Ramos (cell line): ENCODE results near the gene POLR2J.

ENCODE experiments used
- in situ Hi-C: fragments of 300-500 bp; cut with MboI; formaldehyde crosslinking; loops from one replicate; pipeline ENCODE4 v1.14.3; 2022; ENCODE audit warnings: low sequenced_read_pairs; ENCODE audit not compliant: unreplicated experiment

POLR2J gene

DNA sequence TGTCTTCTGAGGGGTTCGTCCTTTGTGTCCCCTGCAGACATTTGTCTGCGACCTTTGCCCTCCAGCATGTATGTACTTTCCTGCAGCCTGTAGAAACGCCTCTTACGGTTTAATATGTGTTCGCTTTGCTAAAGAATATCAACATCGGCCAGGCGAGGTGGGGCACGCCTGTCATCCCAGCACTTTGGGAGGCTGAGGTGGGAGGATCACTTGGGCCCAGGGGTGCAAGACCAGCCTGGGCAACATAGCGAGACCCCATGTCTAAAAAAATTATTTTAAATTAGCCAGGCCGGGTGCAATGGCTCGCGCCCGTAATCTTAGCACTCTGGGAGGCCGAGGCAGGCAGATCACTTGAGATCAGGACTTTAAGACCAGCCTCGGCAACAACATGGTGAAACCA is 29.6 kb downstream of the POLR2J start:
- in situ Hi-C loops = loop anchor here (5.0 to 10.0 kb wide), 2 partner anchors 42 to 584 kb away; no protein-coding TSS in a partner anchor

DNA sequence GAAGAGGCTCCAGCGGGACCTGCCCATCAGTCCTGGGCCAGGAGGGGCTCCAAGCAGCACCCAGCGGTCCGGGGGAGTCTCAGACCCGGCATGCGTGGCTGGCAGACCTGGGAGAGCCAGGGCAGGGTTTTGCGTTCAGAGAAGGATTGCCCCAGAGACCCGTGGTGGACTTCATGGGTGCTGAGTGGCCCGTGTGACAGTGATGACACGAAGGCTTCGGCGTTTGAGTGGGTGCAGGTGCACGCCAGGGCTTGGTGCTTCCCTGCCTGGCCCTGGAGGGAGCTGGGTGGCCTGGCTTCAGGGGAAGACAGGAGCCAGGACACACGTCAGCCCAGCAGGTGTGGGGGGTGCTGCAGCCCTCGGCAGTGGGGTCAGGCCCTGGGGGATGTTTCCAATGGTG is 31.4 kb downstream of the POLR2J start:
- in situ Hi-C loops = loop anchor here (5.0 to 10.0 kb wide), 2 partner anchors 40 to 583 kb away; no protein-coding TSS in a partner anchor

DNA sequence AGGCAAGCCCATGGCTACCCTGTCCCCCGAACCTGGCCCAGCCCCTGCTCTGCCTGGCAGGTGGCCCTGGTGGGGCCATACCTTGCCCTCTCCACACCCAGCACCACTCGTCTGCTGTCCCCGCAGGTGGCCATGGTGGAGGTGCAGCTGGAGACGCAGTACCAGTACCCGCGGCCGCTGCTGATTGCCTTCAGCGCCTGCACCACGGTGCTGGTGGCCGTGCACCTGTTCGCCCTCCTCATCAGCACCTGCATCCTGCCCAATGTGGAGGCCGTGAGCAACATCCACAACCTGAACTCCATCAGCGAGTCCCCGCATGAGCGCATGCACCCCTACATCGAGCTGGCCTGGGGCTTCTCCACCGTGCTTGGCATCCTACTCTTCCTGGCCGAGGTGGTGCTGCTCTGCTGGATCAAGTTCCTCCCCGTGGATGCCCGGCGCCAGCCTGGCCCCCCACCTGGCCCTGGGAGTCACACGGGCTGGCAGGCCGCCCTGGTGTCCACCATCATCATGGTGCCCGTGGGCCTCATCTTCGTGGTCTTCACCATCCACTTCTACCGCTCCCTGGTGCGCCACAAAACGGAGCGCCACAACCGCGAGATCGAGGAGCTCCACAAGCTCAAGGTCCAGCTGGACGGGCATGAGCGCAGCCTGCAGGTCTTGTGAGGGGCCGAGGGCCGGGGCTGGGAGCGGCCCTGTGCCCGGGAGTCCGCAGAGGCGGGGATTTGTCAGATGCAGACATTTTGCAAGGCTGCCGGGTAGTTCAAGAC is 32.1 kb downstream of the POLR2J start:
- in situ Hi-C loops = loop anchor here (5.0 to 10.0 kb wide), 2 partner anchors 39 to 582 kb away; no protein-coding TSS in a partner anchor

DNA sequence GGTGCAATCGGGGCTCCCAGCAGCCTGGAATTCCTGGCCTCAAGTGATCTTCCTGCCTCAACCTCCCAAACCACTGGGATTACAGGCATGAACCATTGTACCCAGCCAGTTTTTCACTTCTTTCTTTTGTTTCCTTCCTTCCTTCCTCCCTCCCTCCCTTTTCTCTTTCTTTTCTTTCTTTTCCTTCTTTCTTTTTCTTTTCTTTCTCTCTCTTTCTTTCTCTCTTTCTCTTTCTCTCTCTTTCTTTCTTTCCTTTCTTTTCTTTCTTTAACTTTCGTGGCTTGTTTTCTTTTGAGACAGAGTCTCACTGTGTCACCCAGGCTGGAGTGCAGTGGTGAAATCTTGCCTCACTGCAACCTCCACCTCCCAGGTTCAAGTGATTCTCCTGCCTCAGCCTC is 33.0 kb downstream of the POLR2J start:
- in situ Hi-C loops = loop anchor here (5.0 to 10.0 kb wide), 2 partner anchors 38 to 581 kb away; no protein-coding TSS in a partner anchor

DNA sequence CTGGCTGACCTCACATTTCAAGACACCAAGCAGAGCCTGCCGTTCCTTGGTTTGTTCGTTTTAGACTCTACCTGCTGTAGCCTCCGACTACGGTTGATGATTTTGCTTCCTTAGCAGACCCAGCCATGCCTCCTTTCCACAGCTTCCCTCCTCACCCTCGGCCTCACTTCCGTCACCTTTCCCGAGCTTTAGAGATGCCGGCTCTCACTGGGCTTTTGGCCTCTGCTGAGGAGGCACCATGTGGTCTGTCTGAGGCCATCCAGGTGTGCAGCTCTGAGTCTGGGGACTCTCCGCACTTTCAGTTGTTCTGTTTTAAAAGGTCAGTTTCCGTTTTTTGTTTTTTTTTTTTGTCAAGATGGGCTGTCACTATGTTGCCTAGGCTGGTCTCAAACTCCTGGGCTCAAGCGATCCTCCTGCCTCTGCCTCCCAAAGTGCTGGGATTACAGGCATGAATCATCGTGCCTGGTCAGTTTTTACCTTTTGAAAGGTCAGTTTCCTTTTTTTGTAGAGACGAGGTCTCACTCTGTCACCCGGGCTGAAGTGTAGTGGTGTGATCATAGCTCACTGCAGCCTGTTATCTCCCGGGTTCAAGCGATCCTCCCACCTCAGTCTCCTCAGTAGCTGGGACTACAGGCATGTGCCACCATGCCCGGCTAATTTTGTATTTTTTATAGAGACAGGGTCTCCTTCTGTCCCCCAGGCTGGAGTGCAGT is 33.6 kb downstream of the POLR2J start:
- in situ Hi-C loops = loop anchor here (5.0 to 10.0 kb wide), 2 partner anchors 38 to 580 kb away; no protein-coding TSS in a partner anchor

DNA sequence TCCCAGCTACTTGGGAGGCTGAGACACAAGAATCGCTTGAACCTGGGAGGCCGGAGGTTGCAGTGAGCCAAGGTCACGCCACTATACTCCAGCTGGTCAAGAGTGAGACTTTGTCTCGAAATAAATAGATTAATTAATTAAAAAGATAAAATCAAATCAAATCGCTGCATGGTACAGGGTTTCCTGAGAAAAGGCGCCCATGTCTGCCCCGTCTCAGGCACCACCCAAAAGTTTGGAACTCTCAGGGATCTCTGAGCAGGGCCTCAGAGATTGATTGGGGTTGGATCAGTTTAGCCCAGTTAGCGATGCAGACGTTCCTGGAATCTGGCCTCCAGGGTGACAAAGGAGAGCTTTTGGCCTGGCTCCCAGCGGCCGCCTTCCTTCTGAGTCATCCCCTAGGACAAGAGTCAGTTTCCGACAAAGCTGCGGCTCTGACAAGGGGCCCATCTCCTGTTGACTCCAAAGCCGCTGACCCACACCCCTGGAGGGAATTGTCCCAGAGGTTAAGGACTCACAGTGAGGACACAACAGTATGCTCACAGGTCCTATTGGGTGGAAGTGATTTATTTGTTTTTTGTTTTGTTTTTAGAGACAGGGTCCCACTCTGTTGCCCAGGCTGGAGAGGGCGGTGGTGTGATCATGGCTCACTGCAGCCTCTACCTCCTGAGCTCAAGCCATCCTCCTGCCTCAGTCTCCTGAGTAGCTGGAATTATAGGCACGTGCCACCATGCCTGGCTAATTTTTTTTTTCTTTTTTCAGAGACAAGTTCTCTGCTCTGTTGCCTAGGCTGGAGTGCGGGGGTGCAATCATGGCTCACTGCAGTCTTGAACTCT is 38.5 kb downstream of the POLR2J start:
- in situ Hi-C loops = loop anchor here (10.0 kb wide), 1 partner anchor 575 kb away; no protein-coding TSS in a partner anchor

DNA sequence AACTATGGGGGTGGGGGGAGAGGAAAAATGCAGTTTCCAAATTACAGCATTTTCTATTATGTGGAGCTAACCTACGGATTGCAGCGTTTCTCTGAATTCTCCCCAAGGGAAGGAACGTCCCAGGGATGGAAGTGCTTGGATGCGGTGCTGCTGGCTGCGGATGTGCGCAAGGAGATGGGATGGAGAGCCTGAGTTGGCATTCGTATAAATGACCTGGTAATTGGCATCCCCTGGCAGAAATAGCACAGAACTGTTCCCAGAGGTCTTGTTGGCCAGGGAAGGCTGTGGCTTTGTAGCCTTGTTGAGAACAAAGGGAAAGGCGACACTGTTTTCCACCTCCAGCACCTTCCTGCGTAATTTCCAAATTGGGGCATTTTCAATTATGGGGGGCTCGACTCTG is 42.6 kb downstream of the POLR2J start:
- in situ Hi-C loops = no loop called here

DNA sequence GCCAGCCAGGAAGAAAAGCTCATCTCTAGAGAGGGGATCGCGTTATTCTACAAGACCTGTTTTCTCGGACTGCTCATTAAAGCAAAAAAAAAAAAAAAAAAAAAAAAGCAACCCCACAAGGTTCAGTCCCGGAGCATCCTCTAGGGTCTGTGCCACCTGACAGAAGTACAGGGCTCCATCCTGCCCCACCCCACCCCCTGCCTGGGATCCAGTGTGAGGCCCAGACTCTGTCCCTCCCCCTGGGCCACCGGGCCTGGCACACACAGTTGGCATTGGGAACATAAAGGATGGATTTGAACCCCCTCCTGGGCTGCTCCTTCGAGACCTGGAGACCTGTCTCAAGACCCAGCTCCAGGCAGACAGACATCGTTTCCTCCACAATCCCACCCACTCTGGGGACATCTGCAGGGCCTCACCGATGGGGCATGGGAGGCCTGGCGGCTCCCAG is 44.7 kb downstream of the POLR2J start:
- in situ Hi-C loops = no loop called here

DNA sequence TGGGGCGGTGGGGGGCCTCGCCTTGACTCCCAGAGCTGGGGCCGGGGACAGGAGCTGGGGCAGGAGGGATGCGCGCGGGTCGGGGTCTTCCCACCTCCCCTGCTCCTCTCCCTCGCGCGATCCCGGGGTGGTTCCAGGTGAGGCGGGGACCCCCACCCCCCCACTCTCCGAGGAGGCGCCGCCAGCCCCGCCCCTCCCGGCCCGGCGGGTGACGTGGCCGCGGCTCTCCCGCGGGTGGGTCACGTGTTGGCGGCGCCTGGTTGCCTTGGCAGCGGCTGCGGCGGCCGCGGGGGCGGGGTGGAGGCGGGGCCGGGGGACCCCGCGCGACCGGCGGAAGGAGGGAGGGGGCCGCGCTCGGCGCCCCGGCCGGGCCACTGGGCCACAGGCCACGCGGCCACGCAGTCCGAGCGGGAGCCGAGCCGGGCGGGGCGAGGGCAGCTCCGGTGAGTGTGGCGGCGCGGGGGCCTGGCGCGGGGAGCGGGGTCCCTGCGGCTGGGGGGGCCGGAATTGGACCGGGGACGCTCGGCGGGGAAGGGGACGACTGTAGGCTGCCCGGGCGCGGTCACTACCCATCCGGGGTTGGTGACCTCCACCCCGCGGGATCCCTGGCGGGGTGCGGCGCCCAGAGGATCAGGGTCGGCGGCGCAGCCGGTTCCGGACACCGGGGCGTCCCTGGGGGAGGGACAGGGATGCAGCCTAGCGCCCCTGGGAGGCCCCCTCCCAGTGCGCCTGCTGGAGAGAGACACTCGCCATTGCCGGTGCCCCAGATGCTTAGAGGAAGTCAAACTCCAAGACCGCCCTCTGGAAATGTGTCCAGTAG is 45.3 kb downstream of the POLR2J start, which contains the start of gene ORAI2:
Gene ORAI2 (plus strand): TSS at position 357 of the 820 bp plus-strand sequence. CDS start 5,382 bp downstream, outside the sequence.
- in situ Hi-C loops = no loop called here

DNA sequence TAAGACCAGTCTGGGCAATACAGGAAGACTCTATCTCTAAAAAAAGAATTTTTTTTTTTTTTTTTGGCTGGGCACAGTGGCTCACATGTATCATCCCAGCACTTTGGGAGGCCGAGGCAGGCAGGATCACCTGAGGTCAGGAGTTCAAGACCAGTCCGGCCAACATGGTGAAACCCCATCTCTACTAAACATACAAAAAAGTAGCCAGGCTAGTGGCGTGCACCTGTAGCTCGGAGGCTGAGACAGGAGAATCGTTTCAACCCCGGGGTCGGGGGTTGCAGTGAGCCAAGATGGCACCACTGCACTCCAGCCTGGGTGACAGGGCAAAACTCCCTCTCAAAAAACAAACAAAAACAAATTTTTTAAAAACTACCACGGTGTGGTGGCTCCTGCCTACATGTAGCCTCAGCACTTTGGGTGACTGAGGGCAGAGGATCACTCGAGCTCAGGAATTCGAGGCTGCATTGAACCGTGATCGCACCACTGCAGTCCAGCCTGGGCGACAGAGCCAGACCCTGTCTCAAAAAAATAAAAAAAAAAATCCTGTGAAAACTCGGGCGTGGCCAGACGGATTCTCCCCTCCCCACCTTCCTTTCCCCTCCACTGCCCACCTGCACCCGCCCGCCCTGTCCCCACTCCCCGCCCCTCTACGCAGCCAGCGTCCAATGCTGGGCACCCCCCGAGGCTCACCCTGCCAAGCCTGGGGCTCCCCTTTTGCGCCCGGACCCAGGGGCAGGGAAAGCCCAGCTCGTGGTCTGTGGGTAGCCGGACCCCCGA is 46.1 kb downstream of the POLR2J start:
- in situ Hi-C loops = no loop called here

DNA sequence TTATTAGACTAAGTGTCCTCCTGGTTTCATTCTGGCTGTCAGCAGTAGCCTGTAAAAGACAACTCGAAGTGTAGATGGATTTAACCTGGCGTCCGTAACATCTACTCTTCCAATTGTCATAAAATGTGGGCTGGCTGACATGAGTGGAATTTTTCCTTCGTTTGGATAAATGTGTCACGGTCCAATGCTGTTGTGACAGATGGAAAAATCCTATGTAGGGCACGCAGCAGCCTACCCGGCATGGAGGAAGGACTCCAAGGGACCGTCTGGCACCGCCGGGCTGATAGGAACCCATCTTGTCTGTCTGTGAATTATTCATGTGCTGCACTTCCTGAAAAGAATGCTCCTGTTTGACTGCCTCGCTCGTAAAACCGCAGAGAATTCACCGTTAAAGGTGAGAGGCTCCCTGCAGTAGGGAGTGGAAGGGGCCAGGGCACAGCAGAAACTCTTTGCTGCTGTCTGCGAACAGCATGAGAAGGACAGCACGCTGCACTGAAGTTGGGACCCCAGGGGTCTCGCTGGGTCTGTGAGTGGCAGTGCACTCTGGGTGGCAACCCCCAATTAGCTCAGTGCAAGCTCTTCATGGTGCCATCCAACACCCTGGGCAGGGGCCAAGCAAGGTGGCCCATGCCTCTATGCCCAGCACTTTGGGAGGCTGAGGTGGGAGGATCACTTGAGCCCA is 47.0 kb downstream of the POLR2J start:
- in situ Hi-C loops = no loop called here

DNA sequence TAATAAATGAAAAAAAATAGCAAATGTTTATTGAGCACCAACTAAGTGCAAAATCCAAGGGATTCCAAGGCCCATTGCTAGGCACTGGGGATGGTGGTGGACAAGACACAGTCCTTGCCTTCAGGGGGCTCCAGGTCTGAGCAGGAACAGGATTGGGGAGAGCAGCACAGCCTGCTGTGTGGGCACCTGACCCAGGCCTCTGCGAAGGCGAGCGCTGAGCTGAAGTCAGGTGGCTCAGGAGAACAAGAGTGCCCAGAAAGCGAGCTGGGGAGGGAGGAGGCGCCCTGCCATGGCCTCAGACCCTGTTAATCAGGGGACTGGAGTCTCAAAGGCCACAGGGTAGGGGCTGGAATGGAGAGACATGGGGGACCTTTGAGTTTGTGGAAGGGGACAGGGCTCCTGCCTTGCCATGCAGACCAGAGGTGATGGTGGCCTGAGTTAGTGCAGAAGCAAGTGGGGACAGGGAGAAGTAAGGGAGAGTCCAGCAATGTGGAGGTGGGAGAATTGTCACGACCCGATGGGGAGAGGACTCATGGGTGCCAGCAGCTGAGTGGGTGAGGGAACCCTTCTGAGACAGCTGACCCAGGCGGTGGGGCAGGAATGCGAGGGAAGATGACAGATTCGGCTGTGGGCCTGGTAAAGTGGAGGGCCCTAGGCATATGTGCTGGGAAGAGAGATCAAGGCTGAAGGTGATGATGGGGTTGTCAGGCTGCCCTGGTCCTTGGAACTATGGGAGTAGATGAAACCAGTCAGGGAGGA is 49.4 kb downstream of the POLR2J start:
- in situ Hi-C loops = no loop called here

DNA sequence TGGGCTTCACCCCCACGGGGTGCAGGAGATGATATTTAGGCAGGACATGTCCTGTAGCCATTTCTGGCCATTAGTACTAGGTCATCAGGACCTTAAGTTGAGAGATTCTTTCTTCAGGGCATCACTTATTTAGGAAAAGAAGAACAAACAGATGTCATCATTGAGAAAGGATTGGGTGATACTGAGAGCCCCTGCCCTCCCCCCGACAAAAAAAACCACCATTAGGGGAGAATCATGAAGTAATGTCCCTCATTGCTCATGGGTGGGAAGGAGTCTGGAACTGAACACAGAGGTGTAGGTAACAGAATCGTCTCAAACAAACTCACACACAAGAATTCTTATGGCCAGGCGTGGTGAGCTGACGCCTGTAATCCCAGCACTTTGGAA is 51.7 kb downstream of the POLR2J start:
- in situ Hi-C loops = no loop called here

DNA sequence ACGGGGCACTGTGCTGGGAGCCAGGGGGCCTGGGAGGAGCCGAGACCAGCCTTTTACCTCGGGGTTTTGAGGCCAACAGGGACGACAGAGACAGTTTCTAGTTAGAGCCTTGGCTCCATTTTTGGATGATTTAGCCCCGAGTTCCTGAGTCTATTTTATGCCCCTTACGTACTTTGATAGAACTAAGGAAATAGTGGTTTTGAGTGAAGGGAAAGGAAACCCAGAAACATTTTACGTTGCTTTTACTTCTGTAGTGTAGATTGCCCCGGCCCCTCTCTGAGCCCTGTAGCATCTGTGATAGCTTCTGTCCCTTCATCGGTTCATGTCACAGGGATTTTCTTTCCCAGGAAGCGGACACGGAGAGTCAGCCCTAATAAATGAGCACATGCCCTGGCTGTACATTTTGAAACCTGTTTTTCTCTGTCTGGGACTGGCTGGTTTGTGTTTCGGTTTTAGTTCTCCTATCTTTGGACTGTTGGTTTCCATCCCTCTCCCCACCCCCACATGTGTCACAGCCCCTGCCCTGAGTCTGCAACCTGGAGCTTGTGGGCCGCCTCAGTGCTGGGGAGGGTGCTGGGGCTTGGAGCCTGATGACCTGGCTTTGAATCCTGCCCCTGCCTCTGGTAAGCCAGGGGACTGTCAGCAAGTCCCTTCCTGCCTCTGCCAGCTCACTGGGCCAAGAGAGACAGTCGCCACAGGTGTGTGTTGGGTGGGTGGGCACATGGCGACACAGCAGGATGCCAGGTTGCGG is 52.3 kb downstream of the POLR2J start:
- in situ Hi-C loops = no loop called here

DNA sequence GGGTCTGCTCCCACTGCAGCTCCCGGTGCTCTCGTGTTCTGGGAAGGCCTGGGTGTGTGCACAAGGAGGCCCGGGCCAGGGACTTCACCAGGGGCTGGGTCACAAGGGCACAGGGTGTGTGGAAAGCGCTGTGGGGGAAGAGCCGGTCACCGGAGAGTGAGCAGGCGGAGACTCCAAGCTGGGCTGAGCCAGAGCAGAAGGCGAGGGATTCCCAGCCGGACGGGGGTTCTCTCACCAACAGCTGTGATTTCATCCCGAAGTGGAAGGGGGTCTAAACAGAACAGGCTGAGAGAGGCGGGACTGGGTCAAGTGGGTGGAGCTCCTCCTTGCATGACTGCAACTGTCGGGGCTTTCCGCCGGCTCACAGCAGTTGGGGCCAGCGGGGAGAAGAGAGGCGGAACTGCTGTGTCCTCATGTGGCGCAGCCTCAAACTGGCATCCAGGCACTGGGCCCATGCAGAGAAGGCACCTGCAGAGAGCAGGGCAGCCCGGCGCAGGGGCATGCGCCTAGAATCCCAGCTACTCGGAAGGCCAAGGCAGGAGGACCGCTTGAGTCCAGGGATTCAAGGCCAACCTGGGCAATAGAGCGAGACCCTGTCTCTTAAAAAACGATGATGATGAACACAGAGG is 53.0 kb downstream of the POLR2J start:
- in situ Hi-C loops = no loop called here

DNA sequence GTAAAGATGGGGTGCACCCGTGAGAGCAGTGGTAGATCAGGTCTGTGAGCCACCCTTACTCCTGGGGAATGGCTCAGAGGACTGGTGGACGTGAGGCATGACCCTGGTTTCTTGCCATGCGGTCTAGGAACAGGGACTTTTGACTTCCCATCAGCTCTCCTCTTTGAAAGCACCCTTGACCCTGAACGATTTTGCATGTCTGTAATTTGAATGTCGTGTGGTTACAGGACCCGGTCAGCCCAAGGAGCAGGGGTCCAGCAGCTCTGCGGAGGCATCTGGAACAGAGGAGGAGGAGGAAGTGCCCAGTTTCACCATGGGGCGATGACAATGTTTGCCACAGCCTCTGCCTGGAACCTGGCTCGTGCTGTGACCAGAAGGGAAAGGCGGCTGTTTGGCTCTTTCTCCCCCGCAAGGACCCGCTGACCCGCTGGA is 53.9 kb downstream of the POLR2J start:
- in situ Hi-C loops = no loop called here
